Esophagus (tissue), 2 donors: ENCODE measurements around the gene CALHM4. TPM values are rescaled to one million over a fixed set of nuclear protein-coding genes. Genes with fewer than 3 reads are reported as not detected.
"Not testable (repeated sequence)": the region's sequence is repeated elsewhere in the genome, so short reads cannot be mapped to it uniquely, and the experiment has no call there.

Source experiments
- H3K27ac ChIP-seq, 2 donors: one replicate each; pipeline ENCODE4 v1.5.1; 2013; ENCODE audit warnings: low read depth in 2 of 2, mild to moderate bottlenecking in 2 of 2, inconsistent platforms in 1 of 2, low read length in 1 of 2, moderate library complexity in 1 of 2
- H3K27me3 ChIP-seq, 2 donors: one replicate each; pipeline ENCODE4 v1.6.1; 2013; ENCODE audit warnings: low read length in 2 of 2, control low read depth in 1 of 2, mild to moderate bottlenecking in 1 of 2; ENCODE audit not compliant: insufficient read depth in 2 of 2, control insufficient read depth in 1 of 2
- H3K36me3 ChIP-seq, 2 donors: one replicate each; pipeline ENCODE4 v1.6.1; 2013; ENCODE audit warnings: low read length in 1 of 2; ENCODE audit not compliant: control insufficient read depth in 2 of 2, insufficient read depth in 2 of 2
- H3K4me1 ChIP-seq, 2 donors: one replicate each; pipeline ENCODE4 v1.6.1; 2013; ENCODE audit warnings: low read length in 1 of 2; ENCODE audit not compliant: control insufficient read depth in 2 of 2, insufficient read depth in 2 of 2
- H3K4me3 ChIP-seq, 2 donors: one replicate each; pipeline ENCODE4 v1.5.1; 2013; ENCODE audit warnings: low read length in 2 of 2, mild to moderate bottlenecking in 2 of 2, low read depth in 1 of 2, moderate library complexity in 1 of 2
- H3K9me3 ChIP-seq, 2 donors: one replicate each; pipeline ENCODE4 v1.6.1; 2013; ENCODE audit warnings: mild to moderate bottlenecking in 2 of 2, low read depth in 1 of 2, low read length in 1 of 2, moderate library complexity in 1 of 2; ENCODE audit not compliant: control insufficient read depth in 2 of 2, insufficient read depth in 1 of 2
- WGBS, 2 donors: extraction: QIAGEN DNeasy Blood & Tissue Kit; methylation state at CpG; one replicate each; pipeline ENCODE4 v1.1.7; 2013; 5-methylcytosine and 5-hydroxymethylcytosine counted together
- polyA plus RNA-seq, 2 donors: library from polyadenylated mRNA; stranded (reverse); fragments of 200-250 nt; gene quantifications; one replicate each; pipeline ENCODE4 v1.2.3, GENCODE V29; 2013
- donor health status: healthy with polysubstance abuse.
- donor health status: Bipolar disorder and iron deficiency.

CALHM4 gene
- polyA plus RNA-seq, 2 donors: not detected

- H3K4me1 ChIP-seq: no peaks in the 10 kb centered on the region
- H3K27me3 ChIP-seq: no peaks in the 10 kb centered on the region
- peaks cover 3 to 5% of the 10 kb centered on the region in 2 donors for H3K36me3 ChIP-seq
- 53% methylated on average over 3 of the region's 3 CpGs for WGBS, 2 donors
- no peak overlapping the region for H3K27ac ChIP-seq
- H3K4me3 ChIP-seq: no peak overlapping the region
- H3K9me3 ChIP-seq: no peaks in the 10 kb centered on the region
Measured at GRCh38 chr6:116595247-116595646, 41.7 kb downstream of the CALHM4 start.

- 81 to 88% methylated on average over 4 of the region's 4 CpGs for WGBS, 2 donors
- Histone ChIP-seq H3K27me3 (no peaks in the 10 kb centered on the region), H3K36me3 (peaks cover 2 to 3% of the 10 kb centered on the region in 2 donors), H3K9me3 (no peaks in the 10 kb centered on the region), H3K4me1 (no peaks in the 10 kb centered on the region), H3K27ac (no peak overlapping the region), H3K4me3 (no peak overlapping the region)
Measured at GRCh38 chr6:116596815-116597214, 43.3 kb downstream of the CALHM4 start.

DNA sequence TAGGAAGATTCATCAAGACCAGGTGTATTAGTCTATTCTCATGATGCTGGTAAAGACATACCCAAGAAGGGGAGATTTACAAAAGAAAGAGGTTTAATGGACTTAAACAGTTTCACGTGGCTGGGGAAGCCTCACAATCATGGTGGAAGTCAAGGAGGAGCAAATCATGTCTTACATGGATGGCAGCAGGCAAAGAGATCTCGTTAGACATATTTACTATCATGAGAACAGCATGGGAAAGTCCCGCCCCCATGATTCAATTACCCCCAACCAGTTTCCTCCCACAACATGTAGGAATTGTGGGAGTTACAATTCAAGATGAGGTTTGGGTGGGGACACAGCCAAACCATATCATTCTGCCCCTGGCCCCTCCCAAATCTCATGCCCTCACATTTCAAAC is 50.4 kb downstream of the CALHM4 start:
- H3K27me3 ChIP-seq, H3K27ac ChIP-seq, H3K4me3 ChIP-seq, H3K9me3 ChIP-seq, H3K4me1 ChIP-seq, H3K36me3 ChIP-seq: not testable (repeated sequence)
- 92 to 97% methylated on average over 3 of the region's 3 CpGs for WGBS, 2 donors

DNA sequence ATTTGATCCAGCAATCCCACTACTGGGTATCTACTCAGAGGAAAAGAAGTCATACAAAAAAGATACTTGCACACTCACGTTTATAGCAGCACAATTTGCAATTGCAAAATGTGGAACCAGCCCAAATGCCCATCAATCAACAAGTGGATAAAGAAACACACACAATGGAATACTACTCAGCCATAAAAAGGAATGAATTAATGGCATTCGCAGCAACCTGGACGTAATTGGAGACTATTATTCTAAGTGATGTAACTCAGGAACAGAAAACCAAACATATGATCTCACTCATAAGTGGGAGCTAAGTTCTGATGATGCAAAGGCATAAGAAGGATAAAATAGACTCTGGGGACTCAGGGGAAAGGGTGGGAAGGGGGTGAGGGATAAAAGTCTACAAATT is 51.3 kb downstream of the CALHM4 start:
- H3K36me3 ChIP-seq, H3K4me3 ChIP-seq, H3K9me3 ChIP-seq, H3K27me3 ChIP-seq, H3K4me1 ChIP-seq, H3K27ac ChIP-seq: not testable (repeated sequence)
- WGBS, 2 donors: 78 to 80% methylated on average over 3 of the region's 3 CpGs

- WGBS, 2 donors: 93 to 98% methylated on average over 4 of the region's 4 CpGs
Measured at GRCh38 chr6:116605935-116606334, 52.4 kb downstream of the CALHM4 start.

More at GRCh38 chr6:116605935-116606334, 52.4 kb downstream of the CALHM4 start:
- Histone ChIP-seq H3K27me3 (no peaks in the 10 kb centered on the region), H3K9me3 (no peaks in the 10 kb centered on the region), H3K36me3 (peaks cover 0 to 3% of the 10 kb centered on the region in 2 donors), H3K4me1 (no peaks in the 10 kb centered on the region), H3K27ac (no peak overlapping the region), H3K4me3 (no peak overlapping the region)

Other genes with a start within 250 kb of the CALHM4 start
- gene DSE, start 182.8 kb upstream of the CALHM4 start, polyA plus RNA-seq: 1 to 10 TPM; 4.5 to 8.1 TPM
- gene CALHM6, start 92.4 kb upstream of the CALHM4 start, polyA plus RNA-seq: 1 to 10 TPM; 2.9 to 3.4 TPM
- gene CALHM5, start 42.1 kb upstream of the CALHM4 start, polyA plus RNA-seq: under 1 TPM; 0.12 to 0.21 TPM
- under 1 TPM in 1 of 2 donors, not detected in 1; 0.01 TPM for gene TRAPPC3L, start 8.1 kb upstream of the CALHM4 start, polyA plus RNA-seq
- 10 to 100 TPM; 32.5 to 45.3 TPM for gene RWDD1, start 17.8 kb downstream of the CALHM4 start, polyA plus RNA-seq
- under 1 TPM; 0.07 to 0.08 TPM for gene RSPH4A, start 62.7 kb downstream of the CALHM4 start, polyA plus RNA-seq
- 10 to 100 TPM in 1 of 2 donors, 1 to 10 TPM in 1; 6.9 to 12.7 TPM for gene ZUP1, start 115.0 kb downstream of the CALHM4 start, polyA plus RNA-seq
- 1 to 10 TPM; 1.1 to 1.2 TPM for gene KPNA5, start 127.5 kb downstream of the CALHM4 start, polyA plus RNA-seq
- gene FAM162B, start 212.0 kb downstream of the CALHM4 start, polyA plus RNA-seq: 1 to 10 TPM in 1 of 2 donors, under 1 TPM in 1; 0.71 to 1.6 TPM